Tibial artery (tissue), 4 donors: Measurements from ENCODE around the gene KIF5A.

Experiments
- DNase-seq, 2 donors: peaks; one replicate each; pipeline ENCODE4 v3.0.0-alpha.2; 2019
- H3K27ac ChIP-seq, 2 donors: fragments of 200-600 bp; sonication (generic) in 1 of 2; 1 replicate in 1 of 2; 2 replicates in 1 of 2; pipeline ENCODE4 v1.5.1; 2018 to 2019; ENCODE audit warnings: mild to moderate bottlenecking in 1 of 2
- H3K27me3 ChIP-seq, 2 donors: fragments of 200-600 bp; sonication (generic) in 1 of 2; one replicate each; pipeline versions ENCODE4 v1.5.1 to v1.6.0; 2016 to 2019
- H3K36me3 ChIP-seq, 3 donors: fragments of 200-600 bp; sonication (generic) in 2 of 3; one replicate each; pipeline ENCODE4 v1.5.1; 2016 to 2019; ENCODE audit warnings: mild to moderate bottlenecking in 2 of 3
- H3K4me1 ChIP-seq, 4 donors: fragments of 200-600 bp; sonication (generic) in 2 of 4; 1 replicate in 3 of 4; 2 replicates in 1 of 4; pipeline ENCODE4 v1.5.1; 2016 to 2019
- H3K4me3 ChIP-seq, 2 donors: fragments of 200-600 bp; sonication (generic) in 1 of 2; 1 replicate in 1 of 2; 2 replicates in 1 of 2; pipeline ENCODE4 v1.5.1; 2018 to 2019; ENCODE audit warnings: mild to moderate bottlenecking in 2 of 2
- H3K9me3 ChIP-seq, 3 donors: fragments of 200-600 bp; sonication (generic) in 1 of 3; one replicate each; pipeline ENCODE4 v1.5.1; 2016 to 2019
- CTCF ChIP-seq, 2 experiments: fragments of 200-600 bp in 1 of 2; fragments of 450-650 bp in 1 of 2; IDR thresholded peaks; one replicate each; pipeline ENCODE4 v1.5.1; 2017 to 2019; ENCODE audit warnings: antibody characterized with exemption in 2 of 2, mild to moderate bottlenecking in 1 of 2, moderate library complexity in 1 of 2
- intact Hi-C: fragments of 100-400 bp; cut with DNase I; formaldehyde crosslinking; loops from one replicate; pipeline ENCODE4 v1.15.0; 2023; ENCODE audit warnings: low total_unique reads

Gene KIF5A

GRCh38 chr12:57534991-57535543 lies 14.8 kb upstream of the KIF5A start:
- no peak for TF ChIP-seq CTCF (IDR thresholded peaks at IDR 0.05)
- Histone ChIP-seq H3K4me1 (no peaks in the 10 kb centered on the region), H3K9me3 (no peaks in the 10 kb centered on the region), H3K27me3 (no peaks in the 10 kb centered on the region), H3K36me3 (peaks cover 54 to 96% (median 74%) of the 10 kb centered on the region in 3 donors), H3K4me3 (no peak overlapping the region), H3K27ac (no peak overlapping the region)
- intact Hi-C loops = no loop called here
- DNase-seq = no peak

GRCh38 chr12:57535764-57536596 lies 13.9 kb upstream of the KIF5A start:
- intact Hi-C loops = no loop called here
- peaks cover 45 to 90% (median 65%) of the 10 kb centered on the region in 3 donors for H3K36me3 ChIP-seq
- no peak overlapping the region for H3K4me3 ChIP-seq
- TF ChIP-seq CTCF (IDR thresholded peaks at IDR 0.05) = no peak
- H3K27ac ChIP-seq = no peak overlapping the region
- no peaks in the 10 kb centered on the region for H3K9me3 ChIP-seq
- no peaks in the 10 kb centered on the region for H3K4me1 ChIP-seq
- no peaks in the 10 kb centered on the region for H3K27me3 ChIP-seq
- no peak for DNase-seq

- Histone ChIP-seq H3K4me1 (no peaks in the 10 kb centered on the region), H3K36me3 (peaks cover 39 to 90% (median 61%) of the 10 kb centered on the region in 3 donors), H3K9me3 (no peaks in the 10 kb centered on the region), H3K27me3 (no peaks in the 10 kb centered on the region), H3K4me3 (no peak overlapping the region), H3K27ac (no peak overlapping the region)
- no peak for DNase-seq
- intact Hi-C loops = no loop called here
- TF ChIP-seq CTCF (IDR thresholded peaks at IDR 0.05) = no peak
Measured at GRCh38 chr12:57536597-57536942, 13.3 kb upstream of the KIF5A start.

- Histone ChIP-seq H3K4me1 (peaks cover 0 to 7% (median 0%) of the 10 kb centered on the region in 4 donors), H3K27ac (no peak overlapping the region), H3K27me3 (no peaks in the 10 kb centered on the region), H3K36me3 (peaks cover 12 to 75% (median 38%) of the 10 kb centered on the region in 3 donors), H3K9me3 (no peaks in the 10 kb centered on the region), H3K4me3 (no peak overlapping the region)
- DNase-seq = no peak
- no peak for TF ChIP-seq CTCF (IDR thresholded peaks at IDR 0.05)
- intact Hi-C loops = no loop called here
Measured at GRCh38 chr12:57539134-57539768, 10.6 kb upstream of the KIF5A start.

GRCh38 chr12:57541001-57541400 lies 8.8 kb upstream of the KIF5A start:
- TF ChIP-seq CTCF (IDR thresholded peaks at IDR 0.05) = no peak
- Histone ChIP-seq H3K36me3 (peaks cover 0 to 59% (median 21%) of the 10 kb centered on the region in 3 donors), H3K9me3 (no peaks in the 10 kb centered on the region), H3K4me1 (peaks cover 0 to 25% (median 15%) of the 10 kb centered on the region in 4 donors), H3K27ac (no peak overlapping the region), H3K4me3 (no peak overlapping the region), H3K27me3 (no peaks in the 10 kb centered on the region)
- intact Hi-C loops = no loop called here
- peak in 1 of 2 donors; percentile 1 for DNase-seq
